Globus pallidus (tissue), 1 donor: Measurements from ENCODE around the gene OSTC.

ENCODE experiments used
- DNase-seq: peaks from one replicate; pipeline ENCODE4 v3.0.0-alpha.2; 2015; ENCODE audit warnings: low spot score

Gene OSTC

GRCh38 chr4:108650212-108651013, at the start of gene OSTC:
TSS of gene OSTC (plus strand) at chr4:108650599. CDS start at chr4:108650656, 57 bp downstream.
- peak; percentile 96 for DNase-seq

GRCh38 chr4:108601106-108601505, 49.3 kb upstream of the OSTC start:
- no peak for DNase-seq

- DNase-seq = no peak
Measured at GRCh38 chr4:108601532-108601931, 48.9 kb upstream of the OSTC start.

GRCh38 chr4:108602163-108602562, 48.2 kb upstream of the OSTC start:
- DNase-seq = no peak

GRCh38 chr4:108607079-108607815, 43.2 kb upstream of the OSTC start:
- DNase-seq = no peak

GRCh38 chr4:108611365-108611764, 39.0 kb upstream of the OSTC start:
- peak; percentile 50 for DNase-seq

GRCh38 chr4:108612365-108612764, 38.0 kb upstream of the OSTC start:
- peak; percentile 3 for DNase-seq

- peak; percentile 5 for DNase-seq
Measured at GRCh38 chr4:108619372-108620100, 30.9 kb upstream of the OSTC start.

GRCh38 chr4:108620101-108620932, 30.1 kb upstream of the OSTC start, which contains the start of gene RPL34:
TSS of gene RPL34 (plus strand) at chr4:108620576. CDS start at chr4:108621960, 1,384 bp downstream.
- DNase-seq = peak; percentile 99

- no peak for DNase-seq
Measured at GRCh38 chr4:108620933-108621905, 29.2 kb upstream of the OSTC start.

GRCh38 chr4:108622022-108622421, 28.4 kb upstream of the OSTC start:
- no peak for DNase-seq

- no peak for DNase-seq
Measured at GRCh38 chr4:108622828-108623227, 27.6 kb upstream of the OSTC start.

- no peak for DNase-seq
Measured at GRCh38 chr4:108624263-108625056, 25.9 kb upstream of the OSTC start.

- no peak for DNase-seq
Measured at GRCh38 chr4:108626056-108626455, 24.3 kb upstream of the OSTC start.

GRCh38 chr4:108628411-108628810, 22.0 kb upstream of the OSTC start:
- DNase-seq = no peak

- DNase-seq = no peak
Measured at GRCh38 chr4:108635070-108635655, 15.2 kb upstream of the OSTC start.

- no peak for DNase-seq
Measured at GRCh38 chr4:108636246-108636645, 14.2 kb upstream of the OSTC start.

GRCh38 chr4:108637856-108638255, 12.5 kb upstream of the OSTC start:
- DNase-seq = no peak

GRCh38 chr4:108644237-108644636, 6.2 kb upstream of the OSTC start:
- DNase-seq = no peak
